ENCODE data around the gene ZFYVE27. TPM values are rescaled to one million over a fixed set of nuclear protein-coding genes. Genes with fewer than 3 reads are reported as not detected.

Gene ZFYVE27
- total and polyA plus RNA-seq, 2 of the 4 experiments (the other 2 are of a cell fraction), result 13.1 to 22.2 TPM

- Histone ChIP-seq H3K14ac (replicated peaks; ENCODE audit: low read depth, low read length) (no peak overlapping the region), H2AK9ac (replicated peaks; ENCODE audit: low read depth, low read length, poor library complexity) (no peak overlapping the region), H3K4me3 (ENCODE audit: insufficient read depth, low read depth, low read length) (no peak overlapping the region), H2BK20ac (ENCODE audit: low read depth, low read length) (no peak overlapping the region), H3K4me2 (ENCODE audit: low read depth, low read length) (no peak overlapping the region), H2BK120ac (ENCODE audit: low read depth, low read length) (no peak overlapping the region), H3K56ac (ENCODE audit: extremely low read depth, insufficient read depth, low read length) (no peak overlapping the region), H3K4me1 (ENCODE audit: control insufficient read depth, insufficient read depth, low read length) (peaks cover 2% of the 10 kb centered on the region; the same call in 1 of the 2 replicates), H3K27ac (ENCODE audit: insufficient read depth, low read length) (no peak overlapping the region), H3K4ac (ENCODE audit: low read depth, low read length) (no peak overlapping the region), H4K5ac (ENCODE audit: low read depth, low read length) (no peak overlapping the region), H4K91ac (ENCODE audit: insufficient read depth, low read depth, low read length) (no peak overlapping the region), H2BK15ac (ENCODE audit: low read depth, low read length) (no peak overlapping the region), H3K9me3 (ENCODE audit: control insufficient read depth, insufficient read depth, low read length) (no peaks in the 10 kb centered on the region), H3K27me3 (ENCODE audit: control insufficient read depth, insufficient read depth, low read length) (no peaks in the 10 kb centered on the region), H3K36me3 (ENCODE audit: control insufficient read depth, insufficient read depth, low read length) (no peaks in the 10 kb centered on the region), H4K8ac (ENCODE audit: low read depth in 2 of 2, low read length in 2 of 2) (no peak overlapping the region), H3K23ac (ENCODE audit: low read depth, low read length) (no peak overlapping the region), H3K79me1 (ENCODE audit: low read depth in 1 of 2, low read length in 2 of 2) (0 out of 4 replicates have a peak, but pooled peaks cover 0 to 3% of the 10 kb centered on the region in 2 experiments), H3K18ac (ENCODE audit: low read depth, low read length) (no peak overlapping the region), H2AK5ac (ENCODE audit: low read depth, low read length) (no peak overlapping the region), H2AFZ (replicated peaks; ENCODE audit: low read length, poor library complexity) (no peak overlapping the region), H2BK5ac (ENCODE audit: low read depth, low read length, poor library complexity, severe bottlenecking) (no peak overlapping the region), H3K9me1 (ENCODE audit: insufficient read depth, low read length) (peaks cover 3% of the 10 kb centered on the region; the same call in 1 of the 2 replicates), H3K9ac (ENCODE audit: low read depth, low read length) (no peak overlapping the region), H4K20me1 (ENCODE audit: insufficient read depth, low read length) (no peaks in the 10 kb centered on the region)
- no peak for ATAC-seq (ENCODE audit: low read depth)
- in situ Hi-C loops (cut with MboI; ENCODE audit: low sequenced_read_pairs), result loop anchor here (5.0 to 10.0 kb wide), 2 partner anchors 55 to 157 kb away; partner anchors contain the start of gene ANKRD2
- POLR2A ChIA-PET (ENCODE audit: unreplicated experiment), result no interaction called here
- intact Hi-C loops (cut with micrococcal nuclease), result loop anchor here (5.0 kb wide), 1 partner anchor 160 kb away; the partner anchor contains the start of gene ANKRD2
- no TSS peak for BruUV-seq (replicated peaks)
- TF ChIP-seq ELK1 (IDR thresholded peaks at IDR 0.05; ENCODE audit: borderline replicate concordance, low read depth, low read length) (no peak), POLR2A (IDR thresholded peaks at IDR 0.05; ENCODE audit: low read depth, low read length) (0 out of 2 replicates have a peak, but pooled peaks have one; percentile 0)
- dilution Hi-C loops (cut with HindIII; ENCODE audit: low sequenced_read_pairs, unreplicated experiment), result no loop called here
- CTCF ChIA-PET, result interaction anchor here (1.1 to 3.6 kb wide), 3 partner anchors 23 to 40 kb away, joined by 3 to 17 read pairs (median 7); no protein-coding TSS in a partner anchor
- no CpG with 5 or more reads among the region's 4 CpGs for WGBS, 2 experiments (ENCODE audit: extremely low coverage in 2 of 2, insufficient read length in 1 of 2)
- DNase-seq, result no peak
Measured at GRCh38 chr10:97732052-97732359, 4.9 kb upstream of the ZFYVE27 start.

Data from IMR-90 (cell line).